K562 (cell line): ENCODE data around the gene OR1E2. TPM values are rescaled to one million over a fixed set of nuclear protein-coding genes. Genes with fewer than 3 reads are reported as not detected.
A peak's percentile ranks its signal among the peaks of the same experiment; 100 is the strongest.

Experiments used
- ATAC-seq: fragments of 200-7000 bp; cut with Tn5 transposase; 3 replicates; pipeline ENCODE4 v1.9.1; 2020; ENCODE audit warnings: moderate library complexity
- BruUV-seq: library from RNA; stranded (reverse); fragments of 400-500 nt; replicated peaks from 2 replicates; lab custom pipeline; 2021; lab: Mats Ljungman, UMichigan
- CTCF ChIA-PET: fragments of 300-600 bp; formaldehyde crosslinking; extraction: SDS; loops from one replicate; lab custom pipeline; 2021; ENCODE audit warnings: low intra/inter-chr PET ratio; lab: Yijun Ruan, JAX
- POLR2A ChIA-PET: fragments of 300-600, 350-650 bp; sonication (Branson Sonifier 250); formaldehyde crosslinking; extraction: SDS; loops from one replicate; lab custom pipeline; 2021; ENCODE audit warnings: antibody characterized with exemption, inconsistent platforms; lab: Yijun Ruan, JAX
- DNase-seq, 4 experiments: peaks; one replicate each; pipeline versions ENCODE4 v3.0.0 to v3.0.0-alpha.2; 2011 to 2018; ENCODE audit warnings: low spot score in 3 of 4, mixed read lengths in 3 of 4; ENCODE audit errors: extremely low read depth in 1 of 4
- FAIRE-seq: peaks from 2 replicates; lab custom pipeline; 2011; peaks lifted over from hg19 to GRCh38; lab: Jason Lieb, UNC
- H2AFZ ChIP-seq: 2 replicates; pipeline ENCODE4 v1.6.0; 2011; ENCODE audit warnings: low read depth, low read length, control low read depth, inconsistent platforms
- H3K27ac ChIP-seq: fragments of 200-600 bp; 3 replicates; pipeline ENCODE4 v1.8.0; 2011; ENCODE audit warnings: low read depth, mild to moderate bottlenecking, control low read depth, inconsistent platforms, low read length, moderate library complexity, mixed read lengths; ENCODE audit errors: extremely low read depth
- H3K27me3 ChIP-seq, 2 experiments: fragments of 300-600 bp in 1 of 2; 2 replicates in 1 of 2; 3 replicates in 1 of 2; pipeline versions ENCODE4 v1.6.0 to v1.8.0; 2011; ENCODE audit warnings: inconsistent platforms in 2 of 2, low read length in 2 of 2, mild to moderate bottlenecking in 1 of 2, mixed read lengths in 1 of 2, moderate library complexity in 1 of 2; ENCODE audit not compliant: control insufficient read depth in 2 of 2, insufficient read depth in 2 of 2
- H3K36me3 ChIP-seq: fragments of 300-600 bp; 3 replicates; pipeline ENCODE4 v1.8.0; 2011; ENCODE audit warnings: mild to moderate bottlenecking, low read length, inconsistent platforms; ENCODE audit not compliant: control insufficient read depth, insufficient read depth
- H3K4me1 ChIP-seq, 2 experiments: fragments of 200-600 bp in 1 of 2; replicated peaks in 1 of 2; 2 replicates in 1 of 2; 3 replicates in 1 of 2; pipeline versions ENCODE4 v1.5.1 to v1.8.0; 2011; ENCODE audit warnings: inconsistent platforms in 2 of 2, low read length in 2 of 2, mild to moderate bottlenecking in 1 of 2, mixed read lengths in 1 of 2, moderate library complexity in 1 of 2; ENCODE audit not compliant: control insufficient read depth in 2 of 2, insufficient read depth in 2 of 2
- H3K4me2 ChIP-seq: 2 replicates; pipeline ENCODE4 v1.6.1; 2011; ENCODE audit warnings: low read length, control low read depth, inconsistent platforms, mixed read lengths; ENCODE audit not compliant: insufficient read depth
- H3K4me3 ChIP-seq: fragments of 200-600 bp; sonication (generic), shearing (Covaris generic); 2 replicates; pipeline ENCODE4 v1.5.1; 2016; ENCODE audit warnings: control low read depth, inconsistent platforms
- H3K79me2 ChIP-seq: fragments of 200-600 bp; 3 replicates; pipeline ENCODE4 v1.8.0; 2011; ENCODE audit warnings: low read length, inconsistent platforms; ENCODE audit not compliant: control insufficient read depth, insufficient read depth
- H3K9ac ChIP-seq, 2 experiments: 2 replicates each; pipeline versions ENCODE4 v1.6.0 to v1.6.1; 2011; ENCODE audit warnings: low read depth in 2 of 2, low read length in 2 of 2, control low read depth in 1 of 2, inconsistent platforms in 1 of 2, mild to moderate bottlenecking in 1 of 2, mixed read lengths in 1 of 2; ENCODE audit not compliant: insufficient read depth in 1 of 2
- H3K9me1 ChIP-seq: one replicate; pipeline ENCODE4 v1.6.0; 2011; ENCODE audit warnings: inconsistent platforms, mild to moderate bottlenecking, low read length, moderate library complexity; ENCODE audit not compliant: control insufficient read depth, insufficient read depth
- H3K9me3 ChIP-seq: replicated peaks from 2 replicates; pipeline ENCODE4 v1.5.1; 2011; ENCODE audit warnings: low read depth, low read length, inconsistent platforms; ENCODE audit not compliant: control insufficient read depth, insufficient read depth
- H4K20me1 ChIP-seq: replicated peaks from 2 replicates; pipeline ENCODE4 v1.6.1; 2011; ENCODE audit warnings: low read length, inconsistent platforms, mixed read lengths; ENCODE audit not compliant: control insufficient read depth, insufficient read depth
- C11orf30 ChIP-seq: fragments of 450-650 bp; IDR thresholded peaks from 2 replicates; pipeline ENCODE4 v1.6.1; 2016; ENCODE audit warnings: low read depth, mild to moderate bottlenecking
- HDAC2 ChIP-seq: fragments of 450-650 bp; IDR thresholded peaks from 2 replicates; pipeline ENCODE4 v1.6.1; 2016; ENCODE audit warnings: mild to moderate bottlenecking
- MAFF ChIP-seq: IDR thresholded peaks from 2 replicates; pipeline ENCODE4 v1.6.1; 2012; ENCODE audit warnings: low read length, improper control_type of control experiment
- MAFG ChIP-seq: fragments of 450-650 bp; conservative IDR thresholded peaks from 2 replicates; pipeline ENCODE4 v1.6.1; 2016; ENCODE audit warnings: missing genetic modification characterization, missing compliant biosample characterization
- MAFK ChIP-seq: IDR thresholded peaks from 2 replicates; pipeline ENCODE4 v1.6.1; 2011; ENCODE audit warnings: low read length, improper control_type of control experiment
- MIER1 ChIP-seq: fragments of 450-650 bp; IDR thresholded peaks from 2 replicates; pipeline ENCODE4 v1.6.1; 2016; ENCODE audit warnings: antibody characterized with exemption, mild to moderate bottlenecking, low read depth
- ZNF316 ChIP-seq: fragments of 450-650 bp; IDR thresholded peaks from 2 replicates; pipeline ENCODE4 v1.6.1; 2016
- WGBS: fragments of 100-300 bp; shearing (Covaris generic); methylation state at CpG from one replicate; pipeline ENCODE4 v1.1.6; 2016; ENCODE audit warnings: low coverage, mixed read lengths; ENCODE audit not compliant: insufficient coverage; ENCODE audit errors: missing lambda C conversion rate; 5-methylcytosine and 5-hydroxymethylcytosine counted together
- in situ Hi-C: fragments of 300-500 bp; cut with MboI; formaldehyde crosslinking; loops from 4 replicates; pipeline ENCODE4 v1.15.0; 2018; ENCODE audit warnings: inconsistent platforms, mixed read lengths
- intact Hi-C: fragments of 100-400 bp; cut with micrococcal nuclease; formaldehyde crosslinking; loops from 2 replicates; pipeline ENCODE4 v1.14.2; 2022
- polyA plus RNA-seq, 8 experiments: library from polyadenylated mRNA; depleted of rRNA in 4 of 8; stranded (reverse) in 5 of 8; unstranded in 3 of 8; fragments of >200 nt; fragmentation: Nextera tagmentation in 2 of 8; fragmentation: Illumina TruSeq in 1 of 8; extraction: Ambion mirVana in 2 of 8; extraction: Trizol in 1 of 8; gene quantifications; 2 replicates each; pipeline versions ENCODE4 v1.2.1 to v1.2.3, GENCODE V29; 2011 to 2014; ENCODE audit warnings: inconsistent platforms in 1 of 8, missing spikeins in 1 of 8
- total RNA-seq, 7 experiments: library from RNA; depleted of rRNA in 6 of 7; stranded (reverse); fragments of >200 nt in 6 of 7; fragmentation: Illumina TruSeq in 2 of 7; extraction: Trizol in 2 of 7; gene quantifications; 2 replicates each; pipeline versions ENCODE4 v1.2.1 to v1.2.3, GENCODE V29; 2011 to 2021; ENCODE audit warnings: low replicate concordance in 1 of 7
- TF ChIP-seq, protein P1 (sequence below), 3 experiments: IDR thresholded peaks in 2 of 3; conservative IDR thresholded peaks in 1 of 3; 2 replicates each; pipeline ENCODE4 v1.5.1; 2011 to 2012; ENCODE audit warnings: low read length in 3 of 3, mild to moderate bottlenecking in 3 of 3, control low read depth in 2 of 3, improper control_type of control experiment in 1 of 3, inconsistent platforms in 1 of 3, low read depth in 1 of 3, mixed read lengths in 1 of 3, moderate library complexity in 1 of 3; ENCODE audit not compliant: insufficient read depth in 2 of 3
- TF ChIP-seq, protein P2 (sequence below): fragments of 450-650 bp; IDR thresholded peaks from 2 replicates; pipeline ENCODE4 v1.6.1; 2017; ENCODE audit warnings: antibody characterized with exemption

OR1E2 gene
- total and polyA plus RNA-seq, 9 of the 15 experiments (the other 6 are each of a cell fraction or from before 2014, with no cell fraction given): not detected

DNA sequence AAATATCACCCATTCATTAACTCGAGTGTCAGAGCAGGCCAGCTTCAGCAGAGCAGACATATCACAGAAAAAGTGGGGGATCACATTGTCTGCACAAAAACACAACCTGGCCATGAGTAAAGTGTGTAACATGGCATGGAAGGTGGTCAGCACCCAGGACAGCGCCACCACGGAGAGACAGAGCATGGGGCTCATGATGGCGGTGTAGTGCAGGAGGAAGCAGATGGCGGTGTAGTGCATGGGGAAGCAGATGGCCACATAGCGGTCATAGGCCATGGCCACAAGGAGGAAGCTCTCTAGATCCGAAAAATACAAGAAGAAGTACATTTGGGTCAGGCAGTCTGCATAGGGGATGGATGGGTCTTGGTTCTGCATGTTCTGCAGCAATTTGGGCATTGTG, 426 bp downstream of the OR1E2 start (continued):
- TF ChIP-seq MIER1: peak; percentile 92
- TF ChIP-seq, protein P1, sequence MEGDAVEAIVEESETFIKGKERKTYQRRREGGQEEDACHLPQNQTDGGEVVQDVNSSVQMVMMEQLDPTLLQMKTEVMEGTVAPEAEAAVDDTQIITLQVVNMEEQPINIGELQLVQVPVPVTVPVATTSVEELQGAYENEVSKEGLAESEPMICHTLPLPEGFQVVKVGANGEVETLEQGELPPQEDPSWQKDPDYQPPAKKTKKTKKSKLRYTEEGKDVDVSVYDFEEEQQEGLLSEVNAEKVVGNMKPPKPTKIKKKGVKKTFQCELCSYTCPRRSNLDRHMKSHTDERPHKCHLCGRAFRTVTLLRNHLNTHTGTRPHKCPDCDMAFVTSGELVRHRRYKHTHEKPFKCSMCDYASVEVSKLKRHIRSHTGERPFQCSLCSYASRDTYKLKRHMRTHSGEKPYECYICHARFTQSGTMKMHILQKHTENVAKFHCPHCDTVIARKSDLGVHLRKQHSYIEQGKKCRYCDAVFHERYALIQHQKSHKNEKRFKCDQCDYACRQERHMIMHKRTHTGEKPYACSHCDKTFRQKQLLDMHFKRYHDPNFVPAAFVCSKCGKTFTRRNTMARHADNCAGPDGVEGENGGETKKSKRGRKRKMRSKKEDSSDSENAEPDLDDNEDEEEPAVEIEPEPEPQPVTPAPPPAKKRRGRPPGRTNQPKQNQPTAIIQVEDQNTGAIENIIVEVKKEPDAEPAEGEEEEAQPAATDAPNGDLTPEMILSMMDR (IDR thresholded peaks at IDR 0.05 in 2 of 3, conservative IDR thresholded peaks at IDR 0.05 in 1 of 3; ENCODE audit: insufficient read depth in 2 of 3, low read depth in 1 of 3, low read length in 3 of 3): peak in 1 of 3 experiments; percentile 13; a peak in 1 of 6 replicates

DNA sequence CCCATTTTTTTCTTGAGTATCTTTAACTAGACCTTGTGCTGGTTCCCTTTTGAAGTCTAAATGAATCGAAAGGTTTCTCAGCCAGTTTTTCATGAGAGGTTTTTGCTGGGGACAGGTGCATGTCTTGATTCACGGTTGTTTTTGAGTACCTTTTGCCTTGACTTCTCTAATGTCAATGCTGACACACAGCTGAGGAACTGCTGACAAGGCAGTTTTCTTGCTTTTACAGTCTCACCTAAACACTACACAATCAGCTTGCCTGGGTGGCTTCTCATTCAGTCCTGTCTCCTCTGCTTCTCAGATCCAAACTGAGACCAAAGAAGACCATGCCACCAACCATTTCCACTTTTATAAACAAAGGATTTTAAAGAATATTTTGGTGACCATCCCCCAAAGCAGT, 15.4 kb downstream of the OR1E2 start:
- CTCF ChIA-PET: no interaction called here
- no peak overlapping the region for H3K27ac ChIP-seq
- no TSS peak for BruUV-seq
- no peak overlapping the region for H3K9ac ChIP-seq
- no peak overlapping the region for H2AFZ ChIP-seq
- 0% methylated on average over 2 of the region's 2 CpGs for WGBS
- H3K27me3 ChIP-seq: no peaks in the 10 kb centered on the region
- H3K36me3 ChIP-seq: no peaks in the 10 kb centered on the region
- no peaks in the 10 kb centered on the region for H3K9me1 ChIP-seq
- no peaks in the 10 kb centered on the region for H3K79me2 ChIP-seq
- FAIRE-seq (no peak), ATAC-seq (no peak), DNase-seq (no peak)
- TF ChIP-seq, protein P2, sequence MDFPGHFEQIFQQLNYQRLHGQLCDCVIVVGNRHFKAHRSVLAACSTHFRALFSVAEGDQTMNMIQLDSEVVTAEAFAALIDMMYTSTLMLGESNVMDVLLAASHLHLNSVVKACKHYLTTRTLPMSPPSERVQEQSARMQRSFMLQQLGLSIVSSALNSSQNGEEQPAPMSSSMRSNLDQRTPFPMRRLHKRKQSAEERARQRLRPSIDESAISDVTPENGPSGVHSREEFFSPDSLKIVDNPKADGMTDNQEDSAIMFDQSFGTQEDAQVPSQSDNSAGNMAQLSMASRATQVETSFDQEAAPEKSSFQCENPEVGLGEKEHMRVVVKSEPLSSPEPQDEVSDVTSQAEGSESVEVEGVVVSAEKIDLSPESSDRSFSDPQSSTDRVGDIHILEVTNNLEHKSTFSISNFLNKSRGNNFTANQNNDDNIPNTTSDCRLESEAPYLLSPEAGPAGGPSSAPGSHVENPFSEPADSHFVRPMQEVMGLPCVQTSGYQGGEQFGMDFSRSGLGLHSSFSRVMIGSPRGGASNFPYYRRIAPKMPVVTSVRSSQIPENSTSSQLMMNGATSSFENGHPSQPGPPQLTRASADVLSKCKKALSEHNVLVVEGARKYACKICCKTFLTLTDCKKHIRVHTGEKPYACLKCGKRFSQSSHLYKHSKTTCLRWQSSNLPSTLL: no peak
- TF ChIP-seq C11orf30 (peak; percentile 77), ZNF316 (peak; percentile 85), MAFF (peak; percentile 91), MAFK (peak; percentile 94), MAFG (tag) (peak; percentile 71; the same call in 1 of the 2 replicates), HDAC2 (no peak)
- H3K4me2 ChIP-seq: no peak overlapping the region
- no peaks in the 10 kb centered on the region for H4K20me1 ChIP-seq
- intact Hi-C loops: no loop called here
- H3K9me3 ChIP-seq: no peaks in the 10 kb centered on the region
- no peak overlapping the region for H3K4me3 ChIP-seq
- no peaks in the 10 kb centered on the region for H3K4me1 ChIP-seq
- in situ Hi-C loops: no loop called here
- POLR2A ChIA-PET: no interaction called here
